Osteoblast (primary cell): Measurements from ENCODE around the gene CCDC92B. TPM values are rescaled to one million over a fixed set of nuclear protein-coding genes. Genes with fewer than 3 reads are reported as not detected.

Experiments
- DNase-seq: peaks from one replicate; pipeline ENCODE4 v3.0.0; 2011; ENCODE audit warnings: low spot score, mixed read lengths; ENCODE audit not compliant: insufficient read length; ENCODE audit errors: missing footprints
- H2AFZ ChIP-seq: 2 replicates; pipeline ENCODE4 v1.6.0; 2011; ENCODE audit warnings: mild to moderate bottlenecking, low read length
- H3K27ac ChIP-seq: 2 replicates; pipeline ENCODE4 v1.5.1; 2011; ENCODE audit warnings: mild to moderate bottlenecking, low read depth, low read length, moderate library complexity
- H3K27me3 ChIP-seq: 2 replicates; pipeline ENCODE4 v1.6.0; 2012; ENCODE audit warnings: mild to moderate bottlenecking, control low read depth, inconsistent platforms, low read length, moderate library complexity; ENCODE audit not compliant: insufficient read depth
- H3K36me3 ChIP-seq: 2 replicates; pipeline ENCODE4 v1.5.1; 2011; ENCODE audit warnings: mild to moderate bottlenecking, low read length, control low read depth, moderate library complexity; ENCODE audit not compliant: insufficient read depth
- H3K4me1 ChIP-seq: 2 replicates; pipeline ENCODE4 v1.5.1; 2011; ENCODE audit warnings: mild to moderate bottlenecking, low read length, control low read depth, moderate library complexity; ENCODE audit not compliant: insufficient read depth
- H3K4me2 ChIP-seq: 2 replicates; pipeline ENCODE4 v1.6.0; 2011; ENCODE audit warnings: mild to moderate bottlenecking, low read length; ENCODE audit not compliant: insufficient read depth
- H3K4me3 ChIP-seq: fragments of 200-600 bp; sonication (generic); 3 replicates; pipeline ENCODE4 v1.5.1; 2012; ENCODE audit warnings: mild to moderate bottlenecking, low read length, inconsistent platforms; ENCODE audit not compliant: insufficient read depth
- H3K79me2 ChIP-seq: 2 replicates; pipeline ENCODE4 v1.6.0; 2012; ENCODE audit warnings: mild to moderate bottlenecking, low read length, control low read depth, inconsistent platforms; ENCODE audit not compliant: insufficient read depth
- H3K9me3 ChIP-seq: 2 replicates; pipeline ENCODE4 v1.5.1; 2011; ENCODE audit warnings: low read depth, low read length, control low read depth
- H4K20me1 ChIP-seq: 2 replicates; pipeline ENCODE4 v1.6.0; 2012; ENCODE audit warnings: mild to moderate bottlenecking, low read length, control low read depth; ENCODE audit not compliant: insufficient read depth
- CTCF ChIP-seq: IDR thresholded peaks from 2 replicates; pipeline ENCODE4 v1.5.1; 2011; ENCODE audit warnings: mild to moderate bottlenecking, low read depth, low read length, moderate library complexity; ENCODE audit errors: extremely low read depth
- total RNA-seq: library from RNA; depleted of rRNA; stranded (reverse); fragments of >200 nt; gene quantifications from 2 replicates; pipeline ENCODE4 v1.2.3, GENCODE V29; 2012

CCDC92B gene
- total RNA-seq, 1 donor = not detected

- no peaks in the 10 kb centered on the region for H3K36me3 ChIP-seq
- H3K4me3 ChIP-seq = no peak overlapping the region
- H3K79me2 ChIP-seq = no peaks in the 10 kb centered on the region
- no peaks in the 10 kb centered on the region for H3K9me3 ChIP-seq
- no peaks in the 10 kb centered on the region for H4K20me1 ChIP-seq
- no peaks in the 10 kb centered on the region for H3K27me3 ChIP-seq
- no peak for TF ChIP-seq CTCF
- H3K4me1 ChIP-seq = no peaks in the 10 kb centered on the region
- DNase-seq = peak; percentile 31
- no peak overlapping the region for H2AFZ ChIP-seq
- H3K27ac ChIP-seq = no peak overlapping the region
- no peak overlapping the region for H3K4me2 ChIP-seq
Measured at GRCh38 chr17:2737693-2738092, 11.8 kb downstream of the CCDC92B start.

- peak; percentile 82 for DNase-seq
- H3K4me3 ChIP-seq = no peak overlapping the region
- no peak overlapping the region for H3K27ac ChIP-seq
- no peak for TF ChIP-seq CTCF
- H4K20me1 ChIP-seq = no peaks in the 10 kb centered on the region
- no peaks in the 10 kb centered on the region for H3K9me3 ChIP-seq
- H3K36me3 ChIP-seq = no peaks in the 10 kb centered on the region
- no peaks in the 10 kb centered on the region for H3K79me2 ChIP-seq
- no peaks in the 10 kb centered on the region for H3K27me3 ChIP-seq
- H3K4me2 ChIP-seq = no peak overlapping the region
- H3K4me1 ChIP-seq = no peaks in the 10 kb centered on the region
- H2AFZ ChIP-seq = no peak overlapping the region
Measured at GRCh38 chr17:2736956-2737355, 12.5 kb downstream of the CCDC92B start.

- H3K27me3 ChIP-seq = peaks cover 5% of the 10 kb centered on the region
- H3K36me3 ChIP-seq = no peaks in the 10 kb centered on the region
- H4K20me1 ChIP-seq = no peaks in the 10 kb centered on the region
- H3K9me3 ChIP-seq = no peaks in the 10 kb centered on the region
- no peaks in the 10 kb centered on the region for H3K4me1 ChIP-seq
- no peak for TF ChIP-seq CTCF
- H3K27ac ChIP-seq = no peak overlapping the region
- H3K79me2 ChIP-seq = no peaks in the 10 kb centered on the region
- H2AFZ ChIP-seq = no peak overlapping the region
- DNase-seq = peak; percentile 87
- no peak overlapping the region for H3K4me2 ChIP-seq
- no peak overlapping the region for H3K4me3 ChIP-seq
Measured at GRCh38 chr17:2735896-2736295, 13.6 kb downstream of the CCDC92B start.

GRCh38 chr17:2734939-2735338, 14.5 kb downstream of the CCDC92B start:
- H3K9me3 ChIP-seq = no peaks in the 10 kb centered on the region
- H3K27ac ChIP-seq = no peak overlapping the region
- no peak overlapping the region for H3K4me2 ChIP-seq
- no peaks in the 10 kb centered on the region for H3K79me2 ChIP-seq
- H2AFZ ChIP-seq = no peak overlapping the region
- no peaks in the 10 kb centered on the region for H3K36me3 ChIP-seq
- DNase-seq = peak; percentile 29
- peaks cover 5% of the 10 kb centered on the region for H3K27me3 ChIP-seq
- no peak overlapping the region for H3K4me3 ChIP-seq
- no peaks in the 10 kb centered on the region for H3K4me1 ChIP-seq
- no peak for TF ChIP-seq CTCF
- no peaks in the 10 kb centered on the region for H4K20me1 ChIP-seq
